Measurements from ENCODE around the gene LRP3. TPM values are rescaled to one million over a fixed set of nuclear protein-coding genes. Genes with fewer than 3 reads are reported as not detected.
"Not testable (repeated sequence)": the region's sequence is repeated elsewhere in the genome, so short reads cannot be mapped to it uniquely, and the experiment has no call there.

Gene LRP3
- total RNA-seq, 2 experiments from 2014 or later, result 0.30 TPM; not detected in 1

DNA sequence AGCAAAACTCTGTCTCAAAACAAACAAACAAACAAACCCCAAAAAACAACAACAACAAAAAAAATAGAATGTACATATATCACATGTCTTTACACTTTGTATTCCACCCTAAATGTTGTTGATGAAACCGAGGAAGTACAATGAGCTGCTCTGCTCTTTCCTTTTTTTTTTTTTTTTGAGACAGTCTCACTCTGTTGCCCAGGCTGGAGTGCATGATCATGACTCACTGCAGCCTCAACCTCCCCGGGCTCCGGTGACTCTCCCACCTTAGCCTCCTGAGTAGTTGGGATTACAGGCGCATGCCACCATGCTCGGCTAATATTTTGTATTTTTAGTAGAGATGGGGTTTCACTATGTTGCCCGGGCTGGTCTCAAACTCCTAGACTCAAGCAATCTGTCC is 30.6 kb upstream of the LRP3 start:
- Mint-ChIP-seq H3K27ac (no peak overlapping the region), H3K9me3 (ENCODE audit: low read depth) (peaks cover 6% of the 10 kb centered on the region), H3K36me3 (peaks cover 13% of the 10 kb centered on the region), H3K4me1 (peaks cover 30% of the 10 kb centered on the region), H3K4me3 (no peak overlapping the region), H3K27me3 (peaks cover 3% of the 10 kb centered on the region)
- no peak for ATAC-seq
- CTCF ChIA-PET, result interaction anchor here (9.6 kb wide), 1 partner anchor 14 kb away, joined by 112 read pairs; no protein-coding TSS in a partner anchor
- DNase-seq, result no peak

GRCh38 chr19:33166037-33166436 is 28.1 kb upstream of the LRP3 start:
- not testable (repeated sequence) for H3K27ac Mint-ChIP-seq; DNase-seq; H3K27me3 Mint-ChIP-seq; ATAC-seq; H3K4me1 Mint-ChIP-seq; H3K9me3 Mint-ChIP-seq (ENCODE audit: low read depth); H3K4me3 Mint-ChIP-seq
- peaks cover 15% of the 10 kb centered on the region for H3K36me3 Mint-ChIP-seq
- CTCF ChIA-PET, result interaction anchor here (1.0 to 1.5 kb wide), 3 partner anchors 22 to 612 kb away, joined by 3 read pairs; no protein-coding TSS in a partner anchor

DNA sequence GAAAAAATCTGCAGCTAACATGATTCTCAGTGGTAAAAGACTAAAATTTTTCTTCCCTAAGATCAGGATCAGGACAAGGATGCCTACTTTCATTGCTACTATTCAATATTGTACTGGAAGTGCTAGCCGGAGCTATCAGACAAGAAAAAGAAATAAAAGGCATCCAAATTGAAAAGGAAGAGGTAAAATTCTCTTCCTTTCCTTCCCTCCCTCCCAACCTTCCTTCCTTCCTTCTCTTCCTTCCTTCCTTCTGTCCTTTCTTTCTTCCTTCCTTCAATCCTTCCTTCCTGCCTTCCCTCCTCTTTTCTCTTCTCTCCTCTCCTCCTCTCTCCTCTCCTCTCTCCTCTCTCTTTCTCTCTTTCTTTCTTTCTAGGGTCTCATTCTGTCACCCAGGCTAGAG is 26.7 kb upstream of the LRP3 start:
- CTCF ChIA-PET, result no interaction called here
- H3K9me3 Mint-ChIP-seq (ENCODE audit: low read depth), result peaks cover 7% of the 10 kb centered on the region
- no peak overlapping the region for H3K27ac Mint-ChIP-seq
- no peak overlapping the region for H3K4me3 Mint-ChIP-seq
- peaks cover under 1% of the 10 kb centered on the region for H3K4me1 Mint-ChIP-seq
- DNase-seq (no peak), ATAC-seq (no peak)
- peaks cover 15% of the 10 kb centered on the region for H3K36me3 Mint-ChIP-seq
- H3K27me3 Mint-ChIP-seq, result peaks cover 3% of the 10 kb centered on the region

GRCh38 chr19:33168528-33168927 is 25.6 kb upstream of the LRP3 start:
- ATAC-seq, result no peak
- Mint-ChIP-seq H3K4me3 (no peak overlapping the region), H3K27ac (no peak overlapping the region), H3K27me3 (peaks cover 3% of the 10 kb centered on the region), H3K36me3 (peaks cover 17% of the 10 kb centered on the region), H3K9me3 (ENCODE audit: low read depth) (peaks cover 7% of the 10 kb centered on the region), H3K4me1 (peaks cover 3% of the 10 kb centered on the region)
- CTCF ChIA-PET, result no interaction called here
- no peak for DNase-seq

- no peak overlapping the region for H3K27ac Mint-ChIP-seq
- no peak overlapping the region for H3K4me3 Mint-ChIP-seq
- peaks cover 7% of the 10 kb centered on the region for H3K9me3 Mint-ChIP-seq (ENCODE audit: low read depth)
- H3K36me3 Mint-ChIP-seq, result peaks cover 18% of the 10 kb centered on the region
- CTCF ChIA-PET, result interaction anchor here (1.5 to 2.5 kb wide), 4 partner anchors 11 to 27 kb away, joined by 3 to 16 read pairs (median 6); no protein-coding TSS in a partner anchor
- DNase-seq (no peak), ATAC-seq (no peak)
- peaks cover 15% of the 10 kb centered on the region for H3K4me1 Mint-ChIP-seq
- H3K27me3 Mint-ChIP-seq, result peaks cover 3% of the 10 kb centered on the region
Observed at GRCh38 chr19:33171222-33171795, 22.8 kb upstream of the LRP3 start.

- ATAC-seq, result no peak
- peaks cover 7% of the 10 kb centered on the region for H3K9me3 Mint-ChIP-seq (ENCODE audit: low read depth)
- CTCF ChIA-PET, result interaction anchor here (1.5 to 1.6 kb wide), 3 partner anchors 12 to 28 kb away, joined by 3 to 6 read pairs (median 5); no protein-coding TSS in a partner anchor
- peaks cover 17% of the 10 kb centered on the region for H3K4me1 Mint-ChIP-seq
- no peak overlapping the region for H3K4me3 Mint-ChIP-seq
- DNase-seq, result no peak
- peaks cover 5% of the 10 kb centered on the region for H3K27me3 Mint-ChIP-seq
- no peak overlapping the region for H3K27ac Mint-ChIP-seq
- peaks cover 20% of the 10 kb centered on the region for H3K36me3 Mint-ChIP-seq
Observed at GRCh38 chr19:33171916-33172359, 22.2 kb upstream of the LRP3 start.

DNA sequence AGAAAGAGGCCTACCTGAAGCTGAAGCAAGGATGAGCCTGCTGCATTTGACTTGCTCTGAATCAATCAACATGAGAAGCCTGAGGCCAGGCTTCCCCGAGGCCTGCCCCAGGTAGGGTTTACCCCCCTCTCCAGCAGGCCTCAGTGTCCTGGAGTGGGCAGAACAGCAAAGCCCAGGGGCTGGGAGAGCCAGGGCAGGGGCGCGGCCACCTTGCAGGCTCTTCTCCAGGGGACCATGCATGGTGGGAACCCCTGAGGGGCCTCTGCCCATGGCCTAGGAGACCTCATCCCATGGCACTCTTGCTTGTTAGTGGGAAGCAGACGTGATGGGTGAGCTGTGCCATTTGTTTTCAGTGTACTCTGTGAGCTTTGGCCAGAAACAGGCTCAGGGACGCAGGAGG is 19.9 kb upstream of the LRP3 start:
- DNase-seq, result no peak
- H3K36me3 Mint-ChIP-seq, result peaks cover 7% of the 10 kb centered on the region

DNA sequence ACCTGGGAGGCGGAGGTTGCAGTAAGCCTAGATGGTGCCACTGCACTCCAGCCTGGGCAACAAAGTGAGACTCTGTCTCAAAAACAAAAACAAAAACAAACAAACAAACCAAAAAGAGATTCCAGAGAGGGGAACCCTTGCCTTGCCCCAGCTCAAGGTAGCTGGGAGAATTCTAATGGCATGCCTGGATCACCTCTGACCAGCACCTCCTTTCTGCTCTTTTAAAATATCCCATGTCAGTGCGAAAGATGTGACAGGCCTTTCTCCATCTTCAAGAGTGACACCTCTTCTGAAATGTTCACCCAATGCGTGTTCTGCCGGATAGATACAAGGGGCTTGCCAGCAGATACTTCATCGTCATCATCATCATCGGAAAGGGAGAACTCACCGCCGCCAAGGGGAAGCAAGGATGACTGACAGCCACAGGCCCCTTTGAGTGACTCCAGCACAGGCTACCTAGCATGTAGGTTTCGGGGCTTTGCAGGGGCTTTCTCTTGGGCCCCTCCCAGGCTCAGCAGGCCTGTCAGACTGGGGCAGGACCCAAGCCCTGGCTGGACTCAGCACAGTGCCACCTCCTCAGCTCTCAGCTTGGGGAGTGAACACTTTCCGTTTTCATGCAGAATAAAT is 18.9 kb upstream of the LRP3 start:
- peak overlapping the region; percentile 99 for H3K4me3 Mint-ChIP-seq
- peaks cover 27% of the 10 kb centered on the region for H3K4me1 Mint-ChIP-seq
- H3K27me3 Mint-ChIP-seq, result peaks cover 5% of the 10 kb centered on the region

More for the DNA sequence above, 19.9 kb upstream of the LRP3 start:
- CTCF ChIA-PET, result no interaction called here
- ATAC-seq, result no peak
- Mint-ChIP-seq H3K27me3 (peaks cover 5% of the 10 kb centered on the region), H3K4me1 (peaks cover 27% of the 10 kb centered on the region), H3K4me3 (no peak overlapping the region), H3K9me3 (ENCODE audit: low read depth) (peaks cover 2% of the 10 kb centered on the region), H3K27ac (no peak overlapping the region)

DNA sequence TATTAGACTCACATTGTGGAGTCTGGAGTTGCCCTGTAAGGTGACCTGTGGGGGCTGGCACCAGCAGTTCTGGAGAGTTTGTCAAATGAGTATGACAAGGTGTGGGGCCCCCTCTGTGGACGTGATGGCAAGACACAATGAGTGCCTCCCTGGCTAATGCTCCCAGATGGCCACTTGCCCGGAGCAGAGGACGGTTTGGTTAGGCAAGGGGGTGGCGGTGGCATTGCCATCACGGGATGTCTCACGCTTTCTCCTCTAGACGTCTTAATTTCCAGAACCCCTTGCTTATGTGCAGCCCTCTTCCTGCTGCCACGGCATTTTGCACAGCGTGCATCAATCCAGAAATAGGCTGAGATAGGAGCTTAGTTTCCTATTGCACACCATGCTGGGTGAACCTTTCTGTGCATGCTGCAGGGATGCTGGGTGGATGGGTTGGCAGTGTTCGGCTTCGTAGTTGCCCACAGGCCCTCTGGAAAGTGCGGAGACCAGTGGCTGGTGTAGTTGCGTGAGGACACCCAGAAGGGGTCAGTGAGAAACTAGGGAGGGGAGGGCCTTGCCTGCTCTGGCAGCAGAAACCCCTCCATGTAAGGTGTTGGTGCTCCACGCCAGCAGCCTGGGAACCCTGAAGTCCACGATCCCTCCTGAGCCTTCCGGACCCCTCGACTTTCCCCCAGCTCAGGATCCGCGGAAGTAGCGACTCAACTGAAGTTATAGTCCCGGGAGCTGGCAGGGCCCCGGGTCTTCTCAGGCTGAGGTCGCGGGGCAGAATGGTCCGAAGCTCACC is 18.1 kb upstream of the LRP3 start:
- CTCF ChIA-PET, result interaction anchor here (0.8 to 5.3 kb wide), 21 partner anchors 8 to 619 kb away, joined by 3 to 112 read pairs (median 5); no protein-coding TSS in a partner anchor
- H3K36me3 Mint-ChIP-seq, result peaks cover 5% of the 10 kb centered on the region
- H3K27me3 Mint-ChIP-seq, result peaks cover 5% of the 10 kb centered on the region
- no peaks in the 10 kb centered on the region for H3K9me3 Mint-ChIP-seq (ENCODE audit: low read depth)
- H3K4me1 Mint-ChIP-seq, result peaks cover 27% of the 10 kb centered on the region
- peak; percentile 0 for ATAC-seq
- peak overlapping the region; percentile 93 for H3K27ac Mint-ChIP-seq
- peak; percentile 54 for DNase-seq
- peak overlapping the region; percentile 99 for H3K4me3 Mint-ChIP-seq

More for the DNA sequence above, 18.9 kb upstream of the LRP3 start:
- ATAC-seq (no peak), DNase-seq (no peak)
- Mint-ChIP-seq H3K27ac (no peak overlapping the region), H3K36me3 (peaks cover 5% of the 10 kb centered on the region), H3K9me3 (ENCODE audit: low read depth) (no peaks in the 10 kb centered on the region)
- CTCF ChIA-PET, result interaction anchor here (1.7 to 5.3 kb wide), 5 partner anchors 9 to 49 kb away, joined by 5 to 112 read pairs (median 23); no protein-coding TSS in a partner anchor

DNA sequence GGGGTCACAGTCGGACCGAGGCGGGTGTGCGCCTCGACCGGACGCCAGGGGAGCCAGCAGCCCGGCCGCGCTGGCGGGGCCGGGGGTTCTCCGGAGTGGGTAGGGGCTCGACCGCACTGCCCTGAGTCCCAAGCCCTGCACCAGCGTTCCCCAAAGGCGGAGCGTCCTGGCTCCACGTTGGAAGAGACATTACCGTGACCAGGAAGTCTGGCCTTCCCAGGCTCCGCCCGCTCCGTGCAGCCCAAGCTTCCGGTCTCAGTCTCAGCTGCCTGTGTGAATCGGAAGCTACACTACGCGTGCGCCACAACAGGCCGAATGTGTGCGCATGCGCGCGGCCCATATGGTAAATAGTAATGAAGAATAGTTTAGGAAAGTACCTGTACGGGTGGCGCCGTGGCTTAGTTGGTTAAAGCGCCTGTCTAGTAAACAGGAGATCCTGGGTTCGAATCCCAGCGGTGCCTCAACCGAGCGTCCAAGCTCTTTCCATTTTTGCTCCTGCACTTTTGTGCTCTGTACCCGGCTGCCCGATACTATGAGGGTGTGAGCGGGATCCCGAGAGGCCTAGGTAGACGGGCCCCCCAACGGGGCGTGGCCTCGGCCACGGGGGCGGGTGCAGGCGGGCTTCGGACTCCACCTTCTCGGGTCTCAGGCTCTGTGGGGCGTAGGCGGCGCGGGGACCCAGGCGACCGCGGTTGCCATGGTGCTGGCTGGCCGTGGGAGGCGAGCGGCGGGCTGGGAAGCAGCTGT is 17.3 kb upstream of the LRP3 start:
- peak overlapping the region; percentile 93 for H3K27ac Mint-ChIP-seq
- peaks cover 5% of the 10 kb centered on the region for H3K27me3 Mint-ChIP-seq
- H3K9me3 Mint-ChIP-seq (ENCODE audit: low read depth), result no peaks in the 10 kb centered on the region
- CTCF ChIA-PET, result interaction anchor here (0.8 to 5.3 kb wide), 22 partner anchors 7 to 620 kb away, joined by 3 to 112 read pairs (median 5); no protein-coding TSS in a partner anchor
- ATAC-seq (peak; percentile 86), DNase-seq (peak; percentile 97)
- peaks cover 27% of the 10 kb centered on the region for H3K4me1 Mint-ChIP-seq
- H3K4me3 Mint-ChIP-seq, result peak overlapping the region; percentile 99
- H3K36me3 Mint-ChIP-seq, result peaks cover 5% of the 10 kb centered on the region

GRCh38 chr19:33177417-33177979 is 16.6 kb upstream of the LRP3 start:
- Mint-ChIP-seq H3K36me3 (peaks cover 4% of the 10 kb centered on the region), H3K4me3 (peak overlapping the region; percentile 99), H3K4me1 (peaks cover 25% of the 10 kb centered on the region), H3K27ac (peak overlapping the region; percentile 93), H3K27me3 (peaks cover 5% of the 10 kb centered on the region), H3K9me3 (ENCODE audit: low read depth) (no peaks in the 10 kb centered on the region)
- ATAC-seq (no peak), DNase-seq (peak; percentile 81)
- CTCF ChIA-PET, result interaction anchor here (0.8 to 5.3 kb wide), 17 partner anchors 8 to 597 kb away, joined by 3 to 112 read pairs (median 8); no protein-coding TSS in a partner anchor

DNA sequence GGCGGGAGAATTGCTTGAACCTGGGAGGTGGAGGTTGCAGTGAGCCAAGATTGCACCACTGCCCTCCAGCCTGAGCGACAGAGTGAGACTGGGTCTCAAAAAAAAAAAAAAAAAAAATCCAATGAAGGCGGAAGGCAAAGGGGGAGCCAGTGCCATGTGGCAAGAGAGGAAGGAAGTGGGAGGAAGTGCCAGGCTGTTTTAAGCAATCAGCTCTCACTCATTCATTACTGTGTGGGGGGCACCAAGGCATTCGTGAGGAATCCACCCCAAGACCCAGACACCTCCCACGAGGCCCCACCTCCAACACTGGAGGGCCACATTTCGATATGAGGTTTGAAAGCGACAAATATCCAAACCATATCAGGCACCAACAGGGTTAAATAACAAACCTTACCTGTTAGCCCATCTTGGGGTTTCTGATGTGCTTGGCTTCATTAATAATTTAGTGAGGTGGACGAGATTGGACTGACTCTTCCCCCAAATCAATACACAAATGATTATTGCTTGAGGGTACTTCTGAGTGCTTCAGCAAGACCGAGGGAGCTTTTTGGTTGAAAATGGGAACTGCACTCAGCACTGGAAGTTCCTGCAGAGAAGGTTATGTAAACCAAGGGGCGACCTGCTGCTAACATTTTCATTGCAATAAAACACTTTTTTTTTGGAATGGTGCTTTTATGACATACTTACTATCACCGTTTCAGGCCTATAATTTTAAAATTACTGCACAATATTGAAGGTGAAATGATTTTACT is 7.5 kb upstream of the LRP3 start:
- DNase-seq, result no peak
- ATAC-seq, result no peak
- CTCF ChIA-PET, result interaction anchor here (0.9 to 4.3 kb wide), 4 partner anchors 10 to 42 kb away, joined by 3 to 48 read pairs (median 6); no protein-coding TSS in a partner anchor
- Mint-ChIP-seq H3K4me1 (peaks cover 3% of the 10 kb centered on the region), H3K27ac (no peak overlapping the region), H3K27me3 (peaks cover 12% of the 10 kb centered on the region), H3K36me3 (no peaks in the 10 kb centered on the region), H3K9me3 (ENCODE audit: low read depth) (no peaks in the 10 kb centered on the region), H3K4me3 (no peak overlapping the region)

All from activated CD8-positive, alpha-beta memory T cell treated with anti-CD3 and anti-CD28 coated beads, Interleukin-2, amount 10 ng/mL, durations not matched to agents 7 days and 5 days (primary cell).